ENCODE results near the gene RAE1. TPM values are rescaled to one million over a fixed set of nuclear protein-coding genes. Genes with fewer than 3 reads are reported as not detected.

Gene RAE1
- total RNA-seq, 1 experiment from 2014 or later, result 183 TPM

DNA sequence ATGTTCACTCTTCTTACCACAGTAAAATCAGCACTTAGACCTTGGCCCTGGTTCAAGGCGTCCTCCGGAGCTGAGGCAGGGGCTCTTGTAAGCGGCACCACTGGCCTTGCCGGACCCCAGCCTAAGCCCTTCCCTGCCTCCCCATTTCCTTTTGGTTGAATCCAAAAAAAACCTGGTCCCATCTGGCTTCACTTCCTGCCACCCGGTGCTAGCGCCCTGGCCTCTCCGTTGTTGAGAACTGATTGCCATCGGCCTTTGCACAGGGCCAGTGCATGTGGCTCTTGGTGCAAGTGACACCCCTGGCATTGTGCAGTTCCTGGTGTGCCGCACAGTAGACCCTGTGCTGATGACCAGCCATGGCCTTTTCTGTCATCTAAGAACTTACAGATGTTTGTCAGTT is 21.1 kb downstream of the RAE1 start:
- Histone ChIP-seq H3K4me2 (ENCODE audit: low read length) (no peak overlapping the region), H3K27me3 (ENCODE audit: low read length) (no peaks in the 10 kb centered on the region), H3K79me2 (ENCODE audit: low read length) (no peaks in the 10 kb centered on the region), H2AFZ (ENCODE audit: low read length) (no peak overlapping the region), H3K4me1 (ENCODE audit: insufficient read depth, low read length) (no peaks in the 10 kb centered on the region), H4K20me1 (ENCODE audit: low read length) (no peaks in the 10 kb centered on the region), H3K9me2 (replicated peaks; ENCODE audit: low read length) (no peaks in the 10 kb centered on the region), H3F3A (ENCODE audit: low read length, unreplicated experiment) (no peaks in the 10 kb centered on the region), H3K4me3 (ENCODE audit: low read length) (no peak overlapping the region), H3K9me3 (ENCODE audit: low read length) (no peaks in the 10 kb centered on the region), H3K27ac (ENCODE audit: low read length) (no peak overlapping the region), H3K36me3 (ENCODE audit: low read depth, low read length) (peaks cover 89% of the 10 kb centered on the region), H3K9ac (ENCODE audit: low read length) (no peak overlapping the region)
- no peak for DNase-seq
- no peak for ATAC-seq
- no peak for TF ChIP-seq EZH2 (IDR thresholded peaks at IDR 0.05; ENCODE audit: low read length, unreplicated experiment)
- TF ChIP-seq EZH2phosphoT487 (IDR thresholded peaks at IDR 0.05; ENCODE audit: borderline replicate concordance, low read length), result no peak
- TF ChIP-seq, protein P1, sequence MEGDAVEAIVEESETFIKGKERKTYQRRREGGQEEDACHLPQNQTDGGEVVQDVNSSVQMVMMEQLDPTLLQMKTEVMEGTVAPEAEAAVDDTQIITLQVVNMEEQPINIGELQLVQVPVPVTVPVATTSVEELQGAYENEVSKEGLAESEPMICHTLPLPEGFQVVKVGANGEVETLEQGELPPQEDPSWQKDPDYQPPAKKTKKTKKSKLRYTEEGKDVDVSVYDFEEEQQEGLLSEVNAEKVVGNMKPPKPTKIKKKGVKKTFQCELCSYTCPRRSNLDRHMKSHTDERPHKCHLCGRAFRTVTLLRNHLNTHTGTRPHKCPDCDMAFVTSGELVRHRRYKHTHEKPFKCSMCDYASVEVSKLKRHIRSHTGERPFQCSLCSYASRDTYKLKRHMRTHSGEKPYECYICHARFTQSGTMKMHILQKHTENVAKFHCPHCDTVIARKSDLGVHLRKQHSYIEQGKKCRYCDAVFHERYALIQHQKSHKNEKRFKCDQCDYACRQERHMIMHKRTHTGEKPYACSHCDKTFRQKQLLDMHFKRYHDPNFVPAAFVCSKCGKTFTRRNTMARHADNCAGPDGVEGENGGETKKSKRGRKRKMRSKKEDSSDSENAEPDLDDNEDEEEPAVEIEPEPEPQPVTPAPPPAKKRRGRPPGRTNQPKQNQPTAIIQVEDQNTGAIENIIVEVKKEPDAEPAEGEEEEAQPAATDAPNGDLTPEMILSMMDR (conservative IDR thresholded peaks at IDR 0.05; ENCODE audit: low read depth, low read length), result no peak
- no TSS peak for BruUV-seq (replicated peaks)
- POLR2A ChIA-PET (ENCODE audit: unreplicated experiment), result no interaction called here
- CTCF ChIA-PET, result no interaction called here
- intact Hi-C loops (cut with micrococcal nuclease), result no loop called here

DNA sequence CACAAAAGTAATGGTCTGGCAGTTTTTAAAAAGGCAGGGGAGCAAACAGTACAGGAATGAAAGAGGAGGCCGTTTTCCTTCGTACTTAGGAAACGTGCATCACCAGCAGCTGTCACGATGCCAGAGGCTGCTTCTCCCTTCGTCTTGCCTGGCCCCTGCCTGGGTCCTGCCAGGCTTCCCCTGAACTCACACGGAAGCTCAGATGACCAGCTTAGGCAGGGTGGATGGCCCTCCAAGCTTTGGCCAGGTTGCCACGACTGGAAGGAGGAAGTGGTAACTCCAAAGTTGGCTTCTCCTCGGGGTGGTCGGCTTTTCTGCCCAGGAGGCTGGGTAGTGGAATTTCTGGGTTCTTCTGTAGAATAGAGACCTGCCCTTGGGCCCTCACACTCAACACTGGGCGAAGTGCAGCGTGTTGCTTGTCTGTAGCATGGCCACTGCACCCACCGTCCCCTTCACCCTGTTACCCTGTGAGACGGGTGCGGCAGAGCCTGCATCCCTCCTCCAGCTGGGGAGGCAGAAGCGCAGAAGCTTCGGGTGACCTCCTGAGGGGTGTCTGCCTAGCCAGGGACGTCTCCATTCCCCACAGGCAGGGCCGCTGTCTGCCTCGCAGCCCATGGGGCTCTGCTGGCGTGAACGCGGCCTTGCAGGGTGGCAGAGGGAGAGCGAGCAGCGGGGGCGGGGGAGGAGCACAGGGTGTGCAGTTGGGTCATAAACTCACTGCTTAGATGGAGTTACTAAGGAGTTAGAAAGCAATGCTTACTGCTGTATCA is 21.7 kb downstream of the RAE1 start:
- Histone ChIP-seq H3K27ac (ENCODE audit: low read length) (no peak overlapping the region), H3K4me1 (ENCODE audit: insufficient read depth, low read length) (no peaks in the 10 kb centered on the region), H3K4me3 (ENCODE audit: low read length) (no peak overlapping the region), H2AFZ (ENCODE audit: low read length) (no peak overlapping the region), H3K36me3 (ENCODE audit: low read depth, low read length) (peaks cover 89% of the 10 kb centered on the region), H3K4me2 (ENCODE audit: low read length) (no peak overlapping the region), H3K79me2 (ENCODE audit: low read length) (no peaks in the 10 kb centered on the region), H3K9ac (ENCODE audit: low read length) (no peak overlapping the region), H4K20me1 (ENCODE audit: low read length) (no peaks in the 10 kb centered on the region), H3F3A (ENCODE audit: low read length, unreplicated experiment) (no peaks in the 10 kb centered on the region), H3K9me3 (ENCODE audit: low read length) (no peaks in the 10 kb centered on the region), H3K9me2 (replicated peaks; ENCODE audit: low read length) (no peaks in the 10 kb centered on the region), H3K27me3 (ENCODE audit: low read length) (no peaks in the 10 kb centered on the region)
- POLR2A ChIA-PET (ENCODE audit: unreplicated experiment), result no interaction called here
- ATAC-seq (no peak), DNase-seq (no peak)
- BruUV-seq (replicated peaks), result no TSS peak
- intact Hi-C loops (cut with micrococcal nuclease), result no loop called here
- TF ChIP-seq EZH2phosphoT487 (IDR thresholded peaks at IDR 0.05; ENCODE audit: borderline replicate concordance, low read length), result no peak
- TF ChIP-seq, protein P1 (conservative IDR thresholded peaks at IDR 0.05; ENCODE audit: low read depth, low read length), result no peak
- no peak for TF ChIP-seq EZH2 (IDR thresholded peaks at IDR 0.05; ENCODE audit: low read length, unreplicated experiment)
- CTCF ChIA-PET, result no interaction called here

DNA sequence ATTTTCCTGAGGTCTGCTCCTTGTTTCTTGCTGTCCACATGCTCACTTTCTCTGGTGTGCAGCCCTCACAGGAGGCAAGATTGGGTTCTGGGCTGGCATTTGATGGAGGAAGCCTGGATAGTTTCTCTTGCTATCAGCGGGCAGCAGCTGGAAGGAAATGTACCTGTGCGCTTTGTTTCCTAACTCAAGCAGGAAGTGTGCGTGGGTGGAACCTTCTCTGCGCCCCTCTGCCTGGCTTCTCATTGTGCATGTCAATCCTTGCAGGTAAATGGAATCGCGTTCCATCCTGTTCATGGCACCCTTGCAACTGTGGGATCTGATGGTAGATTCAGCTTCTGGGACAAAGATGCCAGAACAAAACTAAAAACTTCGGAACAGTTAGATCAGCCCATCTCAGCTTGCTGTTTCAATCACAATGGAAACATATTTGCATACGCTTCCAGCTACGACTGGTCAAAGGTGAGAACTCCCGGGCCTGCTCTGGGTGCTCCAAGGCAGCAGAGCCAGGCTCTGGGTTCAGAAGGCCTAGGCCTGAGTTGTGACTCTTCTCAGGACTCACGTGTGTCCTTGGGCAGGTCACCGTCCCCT is 23.4 kb downstream of the RAE1 start:
- Histone ChIP-seq H3K9me3 (ENCODE audit: low read length) (no peaks in the 10 kb centered on the region), H3K27ac (ENCODE audit: low read length) (no peak overlapping the region), H3K9ac (ENCODE audit: low read length) (no peak overlapping the region), H3K4me3 (ENCODE audit: low read length) (no peak overlapping the region), H3K79me2 (ENCODE audit: low read length) (no peaks in the 10 kb centered on the region), H3F3A (ENCODE audit: low read length, unreplicated experiment) (no peaks in the 10 kb centered on the region), H3K27me3 (ENCODE audit: low read length) (no peaks in the 10 kb centered on the region), H2AFZ (ENCODE audit: low read length) (no peak overlapping the region), H3K36me3 (ENCODE audit: low read depth, low read length) (peaks cover 84% of the 10 kb centered on the region), H3K4me1 (ENCODE audit: insufficient read depth, low read length) (no peaks in the 10 kb centered on the region), H3K9me2 (replicated peaks; ENCODE audit: low read length) (no peaks in the 10 kb centered on the region), H4K20me1 (ENCODE audit: low read length) (no peaks in the 10 kb centered on the region), H3K4me2 (ENCODE audit: low read length) (no peak overlapping the region)
- POLR2A ChIA-PET (ENCODE audit: unreplicated experiment), result no interaction called here
- ATAC-seq (no peak), DNase-seq (no peak)
- CTCF ChIA-PET, result no interaction called here
- TF ChIP-seq EZH2phosphoT487 (IDR thresholded peaks at IDR 0.05; ENCODE audit: borderline replicate concordance, low read length) (no peak), EZH2 (IDR thresholded peaks at IDR 0.05; ENCODE audit: low read length, unreplicated experiment) (no peak)
- TF ChIP-seq, protein P1 (conservative IDR thresholded peaks at IDR 0.05; ENCODE audit: low read depth, low read length), result no peak
- intact Hi-C loops (cut with micrococcal nuclease), result no loop called here
- no TSS peak for BruUV-seq (replicated peaks)

Data from PC-3 (cell line).